Fibroblast of lung (primary cell): ENCODE measurements around the gene PCDH9.

Source experiments
- CTCF ChIP-seq, 2 donors: IDR thresholded peaks in 1 of 2; conservative IDR thresholded peaks in 1 of 2; 1 replicate in 1 of 2; 2 replicates in 1 of 2; pipeline ENCODE4 v1.5.1; 2011 to 2012; ENCODE audit warnings: low read length in 2 of 2, control low read depth in 1 of 2, inconsistent platforms in 1 of 2, low read depth in 1 of 2, mild to moderate bottlenecking in 1 of 2
- EZH2 ChIP-seq: IDR thresholded peaks from 2 replicates; pipeline ENCODE4 v1.5.1; 2012; ENCODE audit warnings: low read length, control low read depth, mild to moderate bottlenecking; ENCODE audit errors: missing control alignments

- TF ChIP-seq CTCF (conservative IDR thresholded peaks at IDR 0.05 in 1 of 2, IDR thresholded peaks at IDR 0.05 in 1 of 2; ENCODE audit: low read depth in 1 of 2, low read length in 2 of 2), result no peak
- TF ChIP-seq EZH2, result no peak
These were observed 90.6 kb downstream of the PCDH9 start for GRCh38 chr13:67139551-67139950.
